Psoas muscle (tissue), 8 donors: ENCODE data around the gene FYN. TPM values are rescaled to one million over a fixed set of nuclear protein-coding genes. Genes with fewer than 3 reads are reported as not detected.

Source experiments
- ATAC-seq, 4 donors: fragments of 200-7000 bp; cut with Tn5 transposase; one replicate each; pipeline ENCODE4 v1.9.1; 2020; ENCODE audit warnings: moderate library complexity in 3 of 4, mild to moderate bottlenecking in 2 of 4
- DNase-seq, 2 donors: peaks; one replicate each; pipeline ENCODE4 v3.0.0-alpha.2; 2020
- H3K27ac ChIP-seq: fragments of 200-600 bp; one replicate; pipeline ENCODE4 v1.8.0; 2022
- H3K27me3 ChIP-seq, 3 donors: fragments of 200-600 bp in 1 of 3; one replicate each; pipeline versions ENCODE4 v1.6.1 to v1.8.0; 2013 to 2022; ENCODE audit warnings: low read length in 2 of 3, mild to moderate bottlenecking in 2 of 3, moderate library complexity in 1 of 3; ENCODE audit not compliant: insufficient read depth in 3 of 3
- H3K36me3 ChIP-seq, 2 donors: fragments of 200-600 bp in 1 of 2; one replicate each; pipeline versions ENCODE4 v1.6.1 to v1.8.0; 2013 to 2022; ENCODE audit warnings: low read depth in 1 of 2, mild to moderate bottlenecking in 1 of 2, moderate library complexity in 1 of 2; ENCODE audit not compliant: insufficient read depth in 1 of 2
- H3K4me1 ChIP-seq: fragments of 200-600 bp; one replicate; pipeline ENCODE4 v1.8.0; 2022
- H3K4me3 ChIP-seq: fragments of 200-600 bp; one replicate; pipeline ENCODE4 v1.8.0; 2022; ENCODE audit warnings: mild to moderate bottlenecking
- H3K9me3 ChIP-seq: fragments of 200-600 bp; one replicate; pipeline ENCODE4 v1.8.0; 2022
- CTCF ChIP-seq: fragments of 200-600 bp; IDR thresholded peaks from one replicate; pipeline ENCODE4 v1.8.0; 2022; ENCODE audit warnings: antibody characterized with exemption
- WGBS, 3 donors: extraction: QIAGEN DNeasy Blood & Tissue Kit; methylation state at CpG; one replicate each; pipeline versions ENCODE4 v1.1.6 to v1.1.7; 2013; 5-methylcytosine and 5-hydroxymethylcytosine counted together
- intact Hi-C, 2 donors: fragments of 100-400 bp; cut with DNase I; formaldehyde crosslinking; loops; one replicate each; pipeline versions ENCODE4 v1.11.0 to v1.14.2; 2022
- polyA plus RNA-seq, 3 donors: library from polyadenylated mRNA; stranded (reverse); fragments of 200-250 nt; gene quantifications; one replicate each; pipeline ENCODE4 v1.2.3, GENCODE V29; 2013
- total RNA-seq, 4 donors: library from RNA; stranded (reverse); fragmentation: NEBNext Ultra II Directional in 2 of 4; extraction: Animal tissue kit (Norgen Biotek cat#: 25700) in 2 of 4; gene quantifications; one replicate each; pipeline versions ENCODE4 v1.2.1 to v1.2.4, GENCODE V29; 2021 to 2023
- donor health status: healthy with polysubstance abuse.
- donor health status: DM: no; HTN: no; CAD: no; lungs with moderate emphysema.
- donor health status: Bipolar disorder and iron deficiency.
- donor health status: healthy.
- donor health status: DM: yes; HTN: yes; CAD: no.
- donor health status: DM: no; HTN: no; CAD: no.
- donor health status: DM: no; HTN: no; CAD: no.
- donor health status: DM: yes; HTN: yes; CAD: no.

FYN gene
- total and polyA plus RNA-seq, 7 donors = 7.1 to 27.8 (median 12.3) TPM

GRCh38 chr6:111614833-111615582, 258.2 kb downstream of the FYN start:
- H3K36me3 ChIP-seq = no peaks in the 10 kb centered on the region
- no peaks in the 10 kb centered on the region for H3K9me3 ChIP-seq
- ATAC-seq (peak in 3 of 4 donors; percentile 57 to 63 (median 58)), DNase-seq (no peak)
- WGBS, 3 donors = 60 to 73% (median 65%) methylated on average over 12 of the region's 12 CpGs
- peaks cover 12% of the 10 kb centered on the region for H3K4me1 ChIP-seq
- H3K4me3 ChIP-seq = no peak overlapping the region
- intact Hi-C loops = no loop called here
- no peak overlapping the region for H3K27ac ChIP-seq
- no peaks in the 10 kb centered on the region for H3K27me3 ChIP-seq
- TF ChIP-seq CTCF = no peak

- H3K4me1 ChIP-seq = peaks cover 12% of the 10 kb centered on the region
- H3K9me3 ChIP-seq = no peaks in the 10 kb centered on the region
- WGBS, 3 donors = 96 to 100% (median 98%) methylated on average over 3 of the region's 3 CpGs
- no peak overlapping the region for H3K27ac ChIP-seq
- no peak for ATAC-seq
- H3K4me3 ChIP-seq = no peak overlapping the region
- H3K27me3 ChIP-seq = no peaks in the 10 kb centered on the region
- intact Hi-C loops = no loop called here
- TF ChIP-seq CTCF = no peak
- no peaks in the 10 kb centered on the region for H3K36me3 ChIP-seq
- DNase-seq = no peak
Observed at GRCh38 chr6:111612379-111612778, 260.9 kb downstream of the FYN start.

- DNase-seq (no peak), ATAC-seq (no peak)
- intact Hi-C loops = no loop called here
- Histone ChIP-seq H3K9me3 (no peaks in the 10 kb centered on the region), H3K4me3 (no peak overlapping the region), H3K27me3 (no peaks in the 10 kb centered on the region), H3K4me1 (peaks cover 12% of the 10 kb centered on the region), H3K36me3 (no peaks in the 10 kb centered on the region), H3K27ac (no peak overlapping the region)
- 72 to 89% (median 73%) methylated on average over 2 of the region's 2 CpGs for WGBS, 3 donors
- TF ChIP-seq CTCF = no peak
Observed at GRCh38 chr6:111610548-111611172, 262.6 kb downstream of the FYN start.

Other genes with a start within 250 kb of the FYN start
- gene CCN6, start 180.7 kb upstream of the FYN start, total RNA-seq = not detected
- under 1 TPM in 1 of 3 donors, not detected in 2; 0.01 TPM for gene CCN6, start 180.7 kb upstream of the FYN start, polyA plus RNA-seq
- 1 to 10 TPM; 5.6 to 7.0 (median 6.1) TPM for gene TUBE1, start 214.0 kb upstream of the FYN start, total RNA-seq
- gene TUBE1, start 214.0 kb upstream of the FYN start, polyA plus RNA-seq = 1 to 10 TPM; 4.7 to 6.9 (median 5.9) TPM
- 10 to 100 TPM in 2 of 4 donors, 1 to 10 TPM in 2; 7.2 to 17.7 (median 11.2) TPM for gene FAM229B, start 214.1 kb upstream of the FYN start, total RNA-seq
- 10 to 100 TPM in 1 of 3 donors, 1 to 10 TPM in 2; 5.8 to 11.5 (median 7.6) TPM for gene FAM229B, start 214.1 kb upstream of the FYN start, polyA plus RNA-seq